ENCODE data around the gene SPIN1.

SPIN1 gene

GRCh38 chr9:88437210-88438146 is 49.2 kb downstream of the SPIN1 start:
- DNase-seq: no peak

GRCh38 chr9:88438811-88439210 is 50.6 kb downstream of the SPIN1 start:
- DNase-seq: no peak

GRCh38 chr9:88441301-88442007 is 53.2 kb downstream of the SPIN1 start:
- no peak for DNase-seq

- DNase-seq: no peak
Observed at GRCh38 chr9:88443480-88444113, 55.4 kb downstream of the SPIN1 start.

- no peak for DNase-seq
Observed at GRCh38 chr9:88446728-88447127, 58.5 kb downstream of the SPIN1 start.

GRCh38 chr9:88447431-88447830 is 59.2 kb downstream of the SPIN1 start:
- no peak for DNase-seq

- no peak for DNase-seq
Observed at GRCh38 chr9:88451160-88451559, 62.9 kb downstream of the SPIN1 start.

GRCh38 chr9:88458716-88459465 is 70.6 kb downstream of the SPIN1 start:
- DNase-seq: no peak

GRCh38 chr9:88460587-88461332 is 72.5 kb downstream of the SPIN1 start:
- no peak for DNase-seq

- no peak for DNase-seq
Observed at GRCh38 chr9:88462191-88462590, 73.9 kb downstream of the SPIN1 start.

- DNase-seq: no peak
Observed at GRCh38 chr9:88464851-88465250, 76.6 kb downstream of the SPIN1 start.

GRCh38 chr9:88468226-88468625 is 80.0 kb downstream of the SPIN1 start:
- DNase-seq: no peak

GRCh38 chr9:88476491-88477271 is 88.4 kb downstream of the SPIN1 start:
- no peak for DNase-seq

GRCh38 chr9:88477300-88477751 is 89.1 kb downstream of the SPIN1 start:
- no peak for DNase-seq

- DNase-seq: no peak
Observed at GRCh38 chr9:88478246-88478645, 90.0 kb downstream of the SPIN1 start.

- DNase-seq: no peak
Observed at GRCh38 chr9:88481933-88482332, 93.7 kb downstream of the SPIN1 start.

GRCh38 chr9:88488166-88488565 is 99.9 kb downstream of the SPIN1 start:
- no peak for DNase-seq

- DNase-seq: no peak
Observed at GRCh38 chr9:88494983-88495721, 106.9 kb downstream of the SPIN1 start.

GRCh38 chr9:88497224-88497623 is 109.0 kb downstream of the SPIN1 start:
- DNase-seq: no peak

GRCh38 chr9:88498880-88499279 is 110.6 kb downstream of the SPIN1 start:
- no peak for DNase-seq

All from AML-193 (cell line).